Stimulated activated CD4-positive, alpha-beta T cell treated with anti-CD3 and anti-CD28 coated beads, Interleukin-1b, Interleukin-23, amount 100 ng/mL, for 24 hours (primary cell): ENCODE measurements around the gene SPECC1L.

Source experiments
- DNase-seq, 4 experiments: peaks; one replicate each; pipeline ENCODE4 v3.0.0-alpha.2; 2020; ENCODE audit warnings: low read depth in 4 of 4, low spot score in 1 of 4

SPECC1L gene

DNA sequence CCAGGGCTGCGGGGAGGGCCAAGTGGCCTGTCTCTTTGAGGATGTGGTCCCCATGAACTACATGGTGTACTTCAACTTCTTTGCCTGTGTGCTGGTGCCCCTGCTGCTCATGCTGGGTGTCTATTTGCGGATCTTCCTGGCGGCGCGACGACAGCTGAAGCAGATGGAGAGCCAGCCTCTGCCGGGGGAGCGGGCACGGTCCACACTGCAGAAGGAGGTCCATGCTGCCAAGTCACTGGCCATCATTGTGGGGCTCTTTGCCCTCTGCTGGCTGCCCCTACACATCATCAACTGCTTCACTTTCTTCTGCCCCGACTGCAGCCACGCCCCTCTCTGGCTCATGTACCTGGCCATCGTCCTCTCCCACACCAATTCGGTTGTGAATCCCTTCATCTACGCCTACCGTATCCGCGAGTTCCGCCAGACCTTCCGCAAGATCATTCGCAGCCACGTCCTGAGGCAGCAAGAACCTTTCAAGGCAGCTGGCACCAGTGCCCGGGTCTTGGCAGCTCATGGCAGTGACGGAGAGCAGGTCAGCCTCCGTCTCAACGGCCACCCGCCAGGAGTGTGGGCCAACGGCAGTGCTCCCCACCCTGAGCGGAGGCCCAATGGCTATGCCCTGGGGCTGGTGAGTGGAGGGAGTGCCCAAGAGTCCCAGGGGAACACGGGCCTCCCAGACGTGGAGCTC lies 170.2 kb downstream of the SPECC1L start:
- DNase-seq: no peak

DNA sequence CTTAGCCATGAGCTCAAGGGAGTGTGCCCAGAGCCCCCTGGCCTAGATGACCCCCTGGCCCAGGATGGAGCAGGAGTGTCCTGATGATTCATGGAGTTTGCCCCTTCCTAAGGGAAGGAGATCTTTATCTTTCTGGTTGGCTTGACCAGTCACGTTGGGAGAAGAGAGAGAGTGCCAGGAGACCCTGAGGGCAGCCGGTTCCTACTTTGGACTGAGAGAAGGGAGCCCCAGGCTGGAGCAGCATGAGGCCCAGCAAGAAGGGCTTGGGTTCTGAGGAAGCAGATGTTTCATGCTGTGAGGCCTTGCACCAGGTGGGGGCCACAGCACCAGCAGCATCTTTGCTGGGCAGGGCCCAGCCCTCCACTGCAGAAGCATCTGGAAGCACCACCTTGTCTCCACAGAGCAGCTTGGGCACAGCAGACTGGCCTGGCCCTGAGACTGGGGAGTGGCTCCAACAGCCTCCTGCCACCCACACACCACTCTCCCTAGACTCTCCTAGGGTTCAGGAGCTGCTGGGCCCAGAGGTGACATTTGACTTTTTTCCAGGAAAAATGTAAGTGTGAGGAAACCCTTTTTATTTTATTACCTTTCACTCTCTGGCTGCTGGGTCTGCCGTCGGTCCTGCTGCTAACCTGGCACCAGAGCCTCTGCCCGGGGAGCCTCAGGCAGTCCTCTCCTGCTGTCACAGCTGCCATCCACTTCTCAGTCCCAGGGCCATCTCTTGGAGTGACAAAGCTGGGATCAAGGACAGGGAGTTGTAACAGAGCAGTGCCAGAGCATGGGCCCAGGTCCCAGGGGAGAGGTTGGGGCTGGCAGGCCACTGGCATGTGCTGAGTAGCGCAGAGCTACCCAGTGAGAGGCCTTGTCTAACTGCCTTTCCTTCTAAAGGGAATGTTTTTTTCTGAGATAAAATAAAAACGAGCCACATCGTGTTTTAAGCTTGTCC lies 171.0 kb downstream of the SPECC1L start:
- DNase-seq: no peak

DNA sequence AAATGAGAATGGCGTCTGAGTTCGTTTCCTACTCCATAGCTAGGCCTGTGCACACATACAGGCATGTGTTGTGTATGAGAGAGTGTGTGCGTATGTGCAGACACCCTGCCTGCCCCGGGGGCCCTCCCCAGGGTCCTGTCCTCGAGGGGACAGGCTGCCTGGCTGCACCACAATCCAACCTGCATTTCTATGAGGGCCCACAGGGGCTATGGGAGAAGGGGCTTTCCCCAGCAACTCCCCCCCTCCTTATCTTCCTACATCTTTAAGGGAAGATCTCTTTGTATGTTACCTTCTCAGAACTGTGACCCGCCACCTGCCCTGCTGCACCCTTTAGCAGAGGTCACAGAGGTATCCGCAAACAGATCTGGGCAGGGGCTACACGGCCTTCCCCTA lies 171.7 kb downstream of the SPECC1L start:
- DNase-seq: no peak

DNA sequence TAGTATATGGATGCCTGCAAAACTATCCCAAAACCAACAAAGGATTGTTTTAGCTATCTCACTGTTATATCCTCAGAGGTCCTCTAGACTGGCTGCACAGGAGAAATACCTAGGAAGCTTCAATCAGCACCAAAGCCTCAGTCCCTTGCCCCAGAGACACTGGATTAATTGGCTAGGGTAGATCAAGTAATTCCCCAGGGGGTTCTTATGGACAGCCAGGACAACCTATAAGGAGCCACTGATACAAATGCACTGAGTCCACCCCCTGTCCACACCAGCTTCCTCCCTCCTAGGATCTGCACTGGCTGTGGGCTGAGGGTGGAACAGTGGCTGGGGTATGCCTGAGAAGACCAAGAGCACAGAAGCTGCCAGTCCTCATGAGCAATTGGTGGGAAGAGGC lies 173.0 kb downstream of the SPECC1L start:
- no peak for DNase-seq

DNA sequence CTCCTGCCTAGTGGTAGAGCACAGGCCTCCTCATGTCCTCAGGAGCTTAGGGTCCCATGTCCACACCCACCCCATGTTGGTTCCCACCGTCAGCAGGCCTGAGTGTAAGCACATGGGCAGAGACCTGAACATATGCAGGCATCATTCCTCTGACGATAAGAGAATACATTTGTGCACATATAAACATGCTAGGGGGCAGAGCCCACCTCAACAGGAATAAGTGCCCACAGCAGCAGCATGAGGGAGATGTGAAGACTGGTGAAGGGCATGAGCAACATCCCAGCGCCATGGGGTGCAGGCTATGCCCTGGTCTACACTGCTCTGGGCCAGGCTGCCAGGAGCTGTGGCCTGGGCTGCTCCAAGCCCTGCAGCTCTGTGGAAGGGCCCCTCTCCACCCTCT lies 173.6 kb downstream of the SPECC1L start:
- no peak for DNase-seq

DNA sequence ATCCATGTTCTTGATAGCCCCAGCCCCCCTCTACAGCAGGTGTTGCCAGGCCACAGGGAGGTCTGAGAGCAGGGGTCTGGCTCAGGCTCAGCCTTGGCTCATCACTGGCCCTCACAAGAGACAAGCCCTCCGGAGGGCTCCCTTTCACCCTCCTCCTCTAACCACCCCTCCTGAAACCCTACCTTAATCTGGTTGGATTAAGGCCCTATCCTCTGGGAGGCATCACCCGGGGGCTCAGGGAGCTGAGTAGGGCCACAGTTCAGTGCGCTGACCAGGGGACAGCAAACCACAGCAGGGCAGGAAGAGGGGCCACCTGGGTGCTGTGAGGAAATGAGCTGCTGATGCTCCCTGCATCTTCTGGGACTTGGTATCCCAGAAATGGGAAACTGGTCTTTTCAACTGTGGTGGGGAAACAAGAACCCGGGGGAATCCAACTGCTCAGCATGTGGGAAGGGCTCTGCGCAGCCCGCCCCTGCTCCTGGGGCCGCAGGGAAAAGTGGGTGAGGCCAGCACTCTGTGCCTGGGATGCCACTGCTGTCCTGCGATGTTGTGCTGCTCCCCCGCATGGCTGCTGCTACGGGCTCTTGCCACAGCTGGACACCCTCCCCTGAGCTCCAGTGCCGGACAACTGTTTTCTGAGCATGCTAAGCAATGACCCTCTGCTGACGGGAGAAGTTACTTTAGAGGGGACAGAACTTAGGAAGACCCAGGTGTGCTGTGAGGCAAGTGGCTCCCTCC lies 174.3 kb downstream of the SPECC1L start:
- no peak for DNase-seq

DNA sequence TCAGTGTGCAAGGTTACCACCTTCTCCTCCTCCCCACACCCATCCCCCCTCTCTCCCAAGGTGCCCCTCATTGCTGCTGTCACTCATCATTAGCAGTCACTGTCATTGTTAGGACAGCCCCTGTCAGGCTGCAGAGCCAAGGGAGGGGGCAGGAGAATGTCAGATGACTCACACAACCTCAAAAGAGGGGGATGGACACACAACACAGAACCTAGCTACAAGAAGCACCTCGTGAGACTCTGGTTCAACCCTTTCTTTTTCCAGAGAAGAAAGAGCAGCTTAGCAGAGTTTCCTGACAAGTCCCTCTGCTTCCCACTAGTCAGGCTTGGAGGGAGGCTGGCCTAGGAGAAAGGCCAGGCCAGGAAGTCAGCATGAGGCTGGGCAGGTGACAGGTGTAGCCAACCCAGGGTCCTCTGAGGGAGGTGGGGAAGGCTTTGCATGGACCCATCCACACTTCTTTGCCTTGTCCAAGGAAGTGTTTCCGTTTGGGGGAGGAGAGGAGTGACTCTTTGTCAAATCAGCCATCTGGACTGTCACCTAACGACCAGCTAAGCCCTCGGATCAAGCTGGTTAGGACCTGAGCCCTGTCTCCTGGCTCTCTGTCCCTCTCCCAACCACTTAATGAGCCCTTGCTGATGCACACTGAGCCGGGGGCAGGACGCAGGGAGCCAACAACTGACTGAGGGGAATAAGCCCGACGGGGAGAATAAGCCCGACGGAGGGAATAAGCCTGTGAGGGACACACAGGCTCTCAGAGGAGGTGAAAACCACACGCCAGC lies 175.0 kb downstream of the SPECC1L start:
- no peak for DNase-seq

DNA sequence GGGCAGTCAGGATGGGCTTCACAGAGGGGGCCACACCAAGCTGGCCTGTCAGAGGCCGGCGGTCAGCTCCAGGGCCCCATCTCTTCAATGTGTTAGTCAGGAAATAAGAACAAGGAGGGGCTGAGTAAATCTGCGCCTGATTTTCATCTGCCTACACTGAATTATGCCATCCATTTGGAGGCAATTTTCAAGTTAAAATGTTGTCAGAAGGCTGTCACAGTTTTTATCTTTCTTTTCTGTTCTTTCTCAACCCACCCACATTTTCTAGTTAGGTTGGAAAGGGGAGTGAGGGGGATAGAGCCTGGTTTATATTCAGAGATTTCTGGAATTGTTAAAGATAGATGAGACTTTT lies 175.6 kb downstream of the SPECC1L start:
- no peak for DNase-seq

DNA sequence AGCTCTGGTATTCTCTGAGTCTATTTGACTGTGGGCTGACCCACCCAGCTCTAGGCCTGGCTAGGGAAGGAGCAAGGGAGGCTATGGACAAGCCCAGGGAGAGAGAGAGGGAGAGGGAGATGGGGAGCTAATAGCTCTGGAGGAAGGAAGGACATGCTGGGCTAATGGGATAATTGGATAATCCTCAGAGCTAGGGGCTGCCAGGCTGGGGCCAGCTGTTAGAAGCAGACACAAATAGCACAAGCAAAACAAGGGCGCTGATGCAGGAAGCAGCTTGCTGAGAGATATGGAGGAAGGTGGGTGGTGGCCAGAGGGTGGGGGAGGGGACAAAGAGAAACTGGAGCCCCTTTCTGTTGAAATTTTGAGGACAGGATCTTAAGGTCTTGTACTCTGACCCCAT lies 180.0 kb downstream of the SPECC1L start:
- no peak for DNase-seq

DNA sequence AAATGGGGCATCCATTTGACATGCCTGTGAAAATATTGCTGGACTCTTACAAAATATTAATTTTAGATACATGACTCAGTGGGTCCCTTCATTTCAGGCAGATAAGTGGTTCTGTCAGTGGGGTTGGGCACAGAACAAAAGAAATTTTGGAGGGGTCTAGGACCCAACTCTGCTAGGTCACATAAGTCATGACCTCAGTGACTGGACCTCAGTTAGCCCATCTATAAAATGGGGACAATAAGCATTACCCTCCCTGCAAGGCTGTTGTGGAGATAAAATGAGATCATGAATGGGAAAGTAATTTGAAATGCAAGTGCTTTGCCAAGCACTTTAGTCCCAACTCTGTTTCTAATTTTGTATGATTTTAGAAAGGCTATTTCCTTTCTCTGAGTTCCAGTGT lies 180.5 kb downstream of the SPECC1L start:
- DNase-seq: no peak

DNA sequence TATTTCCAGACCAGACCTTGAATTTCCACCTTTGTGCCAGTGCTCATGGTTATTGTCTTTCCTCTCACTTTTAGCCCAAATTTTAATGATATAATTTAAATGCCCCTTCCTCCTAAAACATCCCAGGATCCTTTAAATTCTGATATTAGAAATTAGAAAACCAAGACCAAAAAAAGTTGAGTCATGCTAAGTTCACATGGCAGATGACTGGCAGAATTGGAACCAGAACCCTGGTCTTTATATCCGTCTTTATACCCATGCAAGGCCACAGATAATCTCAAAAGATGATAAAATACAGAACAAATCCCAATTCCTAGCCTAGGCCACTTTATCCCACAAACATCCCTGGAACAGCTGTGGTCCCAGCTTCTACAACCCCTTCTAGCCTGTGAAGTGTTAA lies 183.2 kb downstream of the SPECC1L start:
- no peak for DNase-seq

DNA sequence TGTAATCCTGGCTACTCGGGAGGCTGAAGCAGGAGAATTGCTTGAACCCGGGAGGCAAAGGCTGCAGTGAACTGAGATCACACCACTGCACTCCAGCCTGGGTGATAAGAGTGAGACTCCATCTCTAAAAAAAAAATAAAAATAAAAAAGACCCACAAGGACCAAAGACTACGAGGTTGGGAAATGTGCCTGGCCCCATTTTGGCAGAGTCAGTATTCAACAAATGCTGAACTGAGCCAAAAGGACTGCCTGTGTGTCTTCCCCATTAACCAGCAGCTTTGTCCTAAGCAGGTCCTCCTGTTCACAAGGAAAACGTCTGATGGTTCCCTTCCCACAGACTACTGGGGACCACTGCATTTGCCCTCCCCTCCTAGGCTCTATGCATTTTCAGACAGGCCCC lies 184.4 kb downstream of the SPECC1L start:
- no peak for DNase-seq

DNA sequence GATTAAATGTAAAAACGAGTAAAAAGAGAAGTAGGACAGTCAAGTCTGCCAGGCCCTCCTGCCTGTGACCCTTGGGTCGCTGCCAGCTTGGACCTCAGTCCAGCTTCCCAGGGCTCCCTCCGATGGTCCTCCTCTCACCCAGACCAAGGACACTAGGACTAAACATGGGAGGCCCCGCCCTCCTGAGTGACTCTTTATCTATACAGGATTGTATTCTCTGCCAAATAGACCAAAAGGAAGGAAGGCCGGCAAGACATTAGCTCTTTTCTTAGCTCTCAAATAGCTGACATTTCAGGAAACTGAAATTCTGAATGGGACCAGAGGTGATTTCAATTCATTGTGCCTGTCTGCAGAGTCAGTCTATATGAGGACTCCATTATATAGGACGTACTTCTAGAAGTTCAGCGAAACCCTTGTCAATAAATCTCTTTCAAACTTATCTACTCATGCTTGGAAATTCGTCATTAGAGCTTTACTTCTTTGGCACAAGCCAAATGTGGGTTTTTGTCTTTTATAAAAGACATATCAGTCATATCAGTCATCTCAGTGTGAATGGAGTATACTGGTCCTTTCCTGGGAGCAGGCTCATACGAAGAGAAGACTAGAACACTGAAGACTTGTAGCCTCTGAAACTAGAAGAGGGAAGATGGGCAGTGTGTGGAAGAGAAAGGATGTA lies 185.3 kb downstream of the SPECC1L start:
- DNase-seq: no peak

DNA sequence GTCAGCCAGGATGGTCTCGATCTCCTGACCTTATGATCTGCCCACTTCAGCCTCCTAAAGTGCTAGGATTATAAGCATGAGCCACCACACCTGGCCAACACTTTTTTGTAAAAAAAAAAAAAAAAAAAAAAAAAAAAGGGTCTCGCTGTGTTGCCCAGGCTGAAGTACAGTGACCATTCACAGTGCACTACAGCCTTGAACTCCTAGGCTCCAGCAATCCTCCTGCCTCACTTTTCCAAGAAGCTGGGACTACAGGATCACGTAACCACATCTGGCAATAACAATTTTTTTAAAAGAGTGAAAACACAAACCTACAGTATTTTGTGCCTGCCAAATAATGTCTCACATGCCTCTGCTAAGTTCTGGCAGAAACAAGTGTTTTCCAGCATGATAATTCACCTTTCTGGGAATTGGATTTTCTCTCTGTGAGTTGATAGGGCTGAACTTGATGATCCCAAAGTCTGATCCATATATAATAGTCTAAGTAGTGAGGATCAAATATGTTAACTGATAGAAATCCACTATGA lies 187.3 kb downstream of the SPECC1L start:
- no peak for DNase-seq

DNA sequence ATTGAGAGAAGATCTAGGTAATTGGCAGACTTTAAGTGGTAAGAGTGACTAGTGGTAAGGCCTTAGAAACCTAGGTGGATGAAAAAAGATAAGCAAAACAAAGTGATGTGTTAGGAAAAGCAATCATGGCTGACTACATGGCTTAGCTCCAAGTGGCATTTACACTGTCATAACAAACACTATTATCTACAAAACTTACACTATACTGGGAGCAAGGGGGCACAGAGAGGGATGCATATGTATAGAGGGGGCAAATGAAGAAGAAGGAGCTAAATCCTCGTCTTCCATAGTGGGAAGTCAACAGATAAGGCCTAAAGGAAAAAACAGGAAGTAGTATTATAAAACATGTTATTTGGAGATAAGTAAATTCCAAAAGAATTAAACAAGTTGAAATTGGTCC lies 189.3 kb downstream of the SPECC1L start:
- no peak for DNase-seq

DNA sequence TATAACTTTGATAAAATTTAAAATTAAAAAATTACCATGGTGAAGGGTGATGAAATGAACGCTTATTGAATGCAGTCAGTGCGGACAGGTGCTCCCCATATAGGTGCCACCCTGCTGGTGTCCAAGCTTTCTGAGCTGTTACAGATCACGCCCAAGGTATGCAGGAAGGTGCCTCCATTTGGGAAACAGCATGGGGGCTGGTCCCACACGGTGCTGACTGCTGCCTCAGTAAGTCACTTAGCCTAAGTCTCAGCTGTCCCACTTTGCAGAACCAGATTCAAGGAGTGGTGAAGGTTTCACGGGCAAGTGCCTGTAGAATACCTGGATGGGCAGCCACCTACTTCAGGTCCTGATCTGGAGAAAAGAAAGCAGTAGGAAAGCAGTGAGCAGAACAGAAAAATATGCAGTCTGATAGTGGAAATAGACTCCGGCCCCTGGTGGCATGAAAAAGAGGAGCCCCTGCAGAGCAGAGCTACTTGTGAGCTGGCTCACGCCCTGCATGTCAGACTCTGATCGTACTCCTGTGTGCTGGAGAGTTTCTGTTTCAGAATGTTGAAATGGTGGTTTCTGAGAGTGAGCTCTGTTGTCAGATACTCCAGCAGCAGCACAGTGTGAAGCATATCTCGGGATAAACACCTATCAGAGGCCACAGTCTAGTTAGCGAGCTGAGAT lies 189.9 kb downstream of the SPECC1L start:
- no peak for DNase-seq

DNA sequence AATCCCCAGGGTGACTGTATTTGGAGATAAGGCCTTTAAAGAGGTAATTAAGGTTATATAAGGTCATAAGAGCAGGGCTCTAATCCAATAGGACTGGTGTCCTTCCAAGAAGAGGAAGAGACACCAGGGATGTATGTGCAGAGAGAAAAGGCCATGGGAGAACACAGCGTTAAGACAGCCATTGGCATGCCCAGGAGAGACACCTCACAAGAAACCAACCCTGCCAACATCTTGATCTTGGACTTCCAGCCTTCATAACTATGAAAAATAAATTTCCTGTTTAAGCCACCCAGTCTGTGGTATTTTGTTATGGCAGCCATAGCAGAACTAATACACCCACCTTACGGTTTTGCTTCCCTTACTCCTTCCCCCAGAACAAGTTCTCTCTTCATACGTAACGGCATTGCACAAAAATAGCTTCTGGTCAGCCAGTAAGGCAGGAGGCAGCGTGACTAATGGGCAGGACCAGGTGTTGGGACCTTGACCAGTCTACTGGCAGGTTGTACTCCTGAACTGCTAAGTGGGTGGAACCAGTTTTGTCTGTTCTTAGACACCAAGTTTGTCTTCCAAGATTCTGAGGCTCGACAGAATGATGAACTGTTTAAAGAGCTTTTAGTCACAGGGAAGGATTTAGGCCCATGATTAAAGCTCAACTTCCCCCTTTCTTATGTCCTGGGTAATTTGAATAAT lies 192.6 kb downstream of the SPECC1L start:
- DNase-seq: no peak

DNA sequence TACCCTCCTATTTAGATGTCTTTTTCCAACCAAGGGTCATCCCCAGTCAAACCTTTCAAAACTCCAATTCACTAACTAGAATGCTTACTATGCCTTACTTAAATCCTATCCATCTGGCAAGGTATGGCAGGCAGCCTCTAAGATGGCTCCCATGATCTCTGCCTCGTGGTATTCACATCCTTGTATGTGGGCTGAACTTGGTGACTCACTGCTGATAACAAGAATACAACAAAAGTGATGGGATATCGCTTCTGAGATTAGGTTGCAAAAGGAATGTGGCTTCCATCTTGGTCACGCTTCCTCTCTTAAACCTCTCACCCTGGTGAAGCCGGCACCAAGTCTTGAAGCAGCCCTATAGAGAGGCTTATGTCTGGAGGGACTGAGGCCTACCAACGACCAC lies 194.9 kb downstream of the SPECC1L start:
- DNase-seq: no peak

DNA sequence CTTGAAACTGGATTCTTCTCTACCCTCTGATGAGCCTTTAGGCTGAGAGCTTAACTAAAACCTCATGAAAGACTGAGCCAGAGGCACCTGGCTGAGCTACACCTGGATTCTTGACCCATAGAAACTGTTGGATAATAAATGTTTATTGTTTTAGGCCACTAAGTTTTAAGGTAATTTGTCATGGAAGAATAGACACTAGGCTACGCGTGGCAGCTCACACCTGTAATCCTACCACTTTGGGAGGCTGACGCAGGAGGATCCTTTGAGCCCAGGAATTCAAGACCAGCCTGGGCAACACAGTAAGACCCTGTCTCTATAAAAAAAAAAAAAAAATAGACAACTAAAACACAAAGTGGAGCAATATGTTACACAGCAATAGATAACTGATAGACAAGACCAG lies 195.3 kb downstream of the SPECC1L start:
- no peak for DNase-seq
